SU-DHL-6 (cell line): ENCODE results near the gene ZNF302.

ENCODE experiments used
- CTCF ChIP-seq: fragments of 200-600 bp; sonication (generic); IDR thresholded peaks from one replicate; pipeline ENCODE4 v1.5.1; 2017; ENCODE audit warnings: antibody characterized with exemption, mild to moderate bottlenecking, low read length, moderate library complexity; ENCODE audit not compliant: insufficient read depth, poor library complexity, severe bottlenecking
- EZH2phosphoT487 ChIP-seq: fragments of 200-600 bp; sonication (generic), shearing (Covaris generic); conservative IDR thresholded peaks from 2 replicates; pipeline ENCODE4 v1.6.1; 2018; ENCODE audit warnings: mild to moderate bottlenecking, antibody characterized with exemption, low read length, moderate library complexity, mixed read lengths

- TF ChIP-seq CTCF (no peak), EZH2phosphoT487 (no peak)
Observed at GRCh38 chr19:34651747-34652146, 25.7 kb upstream of the ZNF302 start.
